ENCODE results near the gene OLFM1. TPM values are rescaled to one million over a fixed set of nuclear protein-coding genes. Genes with fewer than 3 reads are reported as not detected.

The OLFM1 gene
- total and polyA plus RNA-seq, 2 of the 4 experiments (the other 2 are of a cell fraction): 0.36 to 0.38 TPM

Other genes with a start within 250 kb of the OLFM1 start
- not detected in 2 replicates for gene FCN2, start 206.9 kb upstream of the OLFM1 start, total RNA-seq (2012; rRNA removed)
- not detected in 2 replicates for gene FCN2, start 206.9 kb upstream of the OLFM1 start, polyA plus RNA-seq (2012; rRNA removed)
- gene FCN1, start 169.8 kb upstream of the OLFM1 start, total RNA-seq (2012; rRNA removed): not detected in 2 replicates
- gene FCN1, start 169.8 kb upstream of the OLFM1 start, polyA plus RNA-seq (2012; rRNA removed): not detected in 2 replicates

All from IMR-90 (cell line).